Stimulated activated effector memory CD8-positive, alpha-beta T cell treated with anti-CD3 and anti-CD28 coated beads, Interleukin-12 subunit alpha, Interleukin-12 subunit beta, amount 100 ng/mL, for 72 hours (primary cell): Measurements from ENCODE around the gene RCOR1.
"Not testable (repeated sequence)": the region's sequence is repeated elsewhere in the genome, so short reads cannot be mapped to it uniquely, and the experiment has no call there.

ENCODE experiments used
- ATAC-seq: fragments of 150-1000 bp; cut with Tn5 transposase; 2 replicates; pipeline ENCODE4 v1.10.0; 2021
- DNase-seq, 2 donors: peaks; one replicate each; pipeline ENCODE4 v3.0.0; 2021 to 2022; ENCODE audit warnings: low spot score in 2 of 2
- H3K27ac Mint-ChIP-seq: one replicate; pipeline ENCODE4 v1.8.0; 2022; ENCODE audit warnings: mild to moderate bottlenecking, mixed read lengths
- H3K36me3 Mint-ChIP-seq: one replicate; pipeline ENCODE4 v1.8.0; 2022; ENCODE audit warnings: mild to moderate bottlenecking, mixed read lengths
- H3K4me1 Mint-ChIP-seq: one replicate; pipeline ENCODE4 v1.8.0; 2022; ENCODE audit warnings: mixed read lengths
- H3K4me3 Mint-ChIP-seq: one replicate; pipeline ENCODE4 v1.8.0; 2022; ENCODE audit warnings: mild to moderate bottlenecking, mixed read lengths
- H3K9me3 Mint-ChIP-seq: one replicate; pipeline ENCODE4 v1.8.0; 2022; ENCODE audit warnings: mixed read lengths

Gene RCOR1

GRCh38 chr14:102624666-102625065 lies 32.2 kb downstream of the RCOR1 start:
- Mint-ChIP-seq H3K27ac (no peak overlapping the region), H3K4me1 (peaks cover 30% of the 10 kb centered on the region), H3K9me3 (no peaks in the 10 kb centered on the region), H3K36me3 (no peaks in the 10 kb centered on the region), H3K4me3 (no peak overlapping the region)
- ATAC-seq (no peak), DNase-seq (no peak)

- no peaks in the 10 kb centered on the region for H3K9me3 Mint-ChIP-seq
- H3K27ac Mint-ChIP-seq = no peak overlapping the region
- DNase-seq (no peak), ATAC-seq (no peak)
- no peak overlapping the region for H3K4me3 Mint-ChIP-seq
- H3K4me1 Mint-ChIP-seq = peaks cover 32% of the 10 kb centered on the region
- no peaks in the 10 kb centered on the region for H3K36me3 Mint-ChIP-seq
Measured at GRCh38 chr14:102625564-102626296, 33.3 kb downstream of the RCOR1 start.

- Mint-ChIP-seq H3K36me3 (no peaks in the 10 kb centered on the region), H3K4me1 (peaks cover 29% of the 10 kb centered on the region), H3K27ac (no peak overlapping the region), H3K9me3 (no peaks in the 10 kb centered on the region), H3K4me3 (no peak overlapping the region)
- DNase-seq (no peak), ATAC-seq (no peak)
Measured at GRCh38 chr14:102626530-102626929, 34.1 kb downstream of the RCOR1 start.

GRCh38 chr14:102629011-102629444 lies 36.6 kb downstream of the RCOR1 start:
- Mint-ChIP-seq H3K27ac (no peak overlapping the region), H3K9me3 (no peaks in the 10 kb centered on the region), H3K36me3 (no peaks in the 10 kb centered on the region), H3K4me1 (peaks cover 23% of the 10 kb centered on the region), H3K4me3 (no peak overlapping the region)
- DNase-seq (no peak), ATAC-seq (no peak)

GRCh38 chr14:102629808-102630350 lies 37.4 kb downstream of the RCOR1 start:
- Mint-ChIP-seq H3K4me3 (no peak overlapping the region), H3K9me3 (no peaks in the 10 kb centered on the region), H3K4me1 (peaks cover 29% of the 10 kb centered on the region), H3K36me3 (no peaks in the 10 kb centered on the region), H3K27ac (no peak overlapping the region)
- no peak for DNase-seq
- ATAC-seq = no peak

- ATAC-seq (no peak), DNase-seq (no peak)
- H3K9me3 Mint-ChIP-seq = no peaks in the 10 kb centered on the region
- no peak overlapping the region for H3K4me3 Mint-ChIP-seq
- H3K27ac Mint-ChIP-seq = no peak overlapping the region
- peaks cover 29% of the 10 kb centered on the region for H3K4me1 Mint-ChIP-seq
- no peaks in the 10 kb centered on the region for H3K36me3 Mint-ChIP-seq
Measured at GRCh38 chr14:102630405-102630804, 38.0 kb downstream of the RCOR1 start.

- no peaks in the 10 kb centered on the region for H3K36me3 Mint-ChIP-seq
- peaks cover 24% of the 10 kb centered on the region for H3K4me1 Mint-ChIP-seq
- DNase-seq (no peak), ATAC-seq (no peak)
- no peak overlapping the region for H3K27ac Mint-ChIP-seq
- no peak overlapping the region for H3K4me3 Mint-ChIP-seq
- H3K9me3 Mint-ChIP-seq = no peaks in the 10 kb centered on the region
Measured at GRCh38 chr14:102630881-102631280, 38.4 kb downstream of the RCOR1 start.

GRCh38 chr14:102633906-102634595 lies 41.6 kb downstream of the RCOR1 start:
- ATAC-seq = peak; percentile 92

GRCh38 chr14:102639611-102640010 lies 47.2 kb downstream of the RCOR1 start:
- not testable (repeated sequence) for ATAC-seq, H3K27ac Mint-ChIP-seq, H3K36me3 Mint-ChIP-seq, H3K9me3 Mint-ChIP-seq, H3K4me3 Mint-ChIP-seq, DNase-seq
- peaks cover 28% of the 10 kb centered on the region for H3K4me1 Mint-ChIP-seq

More at GRCh38 chr14:102633906-102634595, 41.6 kb downstream of the RCOR1 start:
- DNase-seq = peak; percentile 10 to 61
- Mint-ChIP-seq H3K27ac (no peak overlapping the region), H3K9me3 (no peaks in the 10 kb centered on the region), H3K4me3 (no peak overlapping the region), H3K4me1 (peaks cover 18% of the 10 kb centered on the region), H3K36me3 (no peaks in the 10 kb centered on the region)

GRCh38 chr14:102644523-102644922 lies 52.1 kb downstream of the RCOR1 start:
- ATAC-seq (no peak), DNase-seq (no peak)
- peaks cover 58% of the 10 kb centered on the region for H3K4me1 Mint-ChIP-seq
- no peaks in the 10 kb centered on the region for H3K9me3 Mint-ChIP-seq
- H3K4me3 Mint-ChIP-seq = no peak overlapping the region
- H3K27ac Mint-ChIP-seq = no peak overlapping the region
- no peaks in the 10 kb centered on the region for H3K36me3 Mint-ChIP-seq

GRCh38 chr14:102645746-102646440 lies 53.4 kb downstream of the RCOR1 start:
- DNase-seq (no peak), ATAC-seq (no peak)
- Mint-ChIP-seq H3K4me1 (peaks cover 60% of the 10 kb centered on the region), H3K9me3 (no peaks in the 10 kb centered on the region), H3K27ac (peak overlapping the region; percentile 50), H3K36me3 (no peaks in the 10 kb centered on the region), H3K4me3 (no peak overlapping the region)

- Mint-ChIP-seq H3K4me1 (peaks cover 61% of the 10 kb centered on the region), H3K9me3 (no peaks in the 10 kb centered on the region), H3K36me3 (no peaks in the 10 kb centered on the region), H3K27ac (no peak overlapping the region), H3K4me3 (no peak overlapping the region)
- DNase-seq = no peak
- no peak for ATAC-seq
Measured at GRCh38 chr14:102646615-102647014, 54.2 kb downstream of the RCOR1 start.

GRCh38 chr14:102652194-102652593 lies 59.7 kb downstream of the RCOR1 start:
- Mint-ChIP-seq H3K4me1 (peaks cover 27% of the 10 kb centered on the region), H3K36me3 (no peaks in the 10 kb centered on the region), H3K27ac (no peak overlapping the region), H3K4me3 (no peak overlapping the region), H3K9me3 (no peaks in the 10 kb centered on the region)
- ATAC-seq (no peak), DNase-seq (no peak)

GRCh38 chr14:102654298-102654697 lies 61.8 kb downstream of the RCOR1 start:
- Mint-ChIP-seq H3K4me1 (peaks cover 20% of the 10 kb centered on the region), H3K27ac (no peak overlapping the region), H3K4me3 (no peak overlapping the region), H3K9me3 (no peaks in the 10 kb centered on the region), H3K36me3 (no peaks in the 10 kb centered on the region)
- ATAC-seq = peak; percentile 92
- no peak for DNase-seq

GRCh38 chr14:102655137-102655536 lies 62.7 kb downstream of the RCOR1 start:
- peaks cover 20% of the 10 kb centered on the region for H3K4me1 Mint-ChIP-seq
- no peaks in the 10 kb centered on the region for H3K9me3 Mint-ChIP-seq
- DNase-seq (no peak), ATAC-seq (no peak)
- no peaks in the 10 kb centered on the region for H3K36me3 Mint-ChIP-seq
- H3K27ac Mint-ChIP-seq = no peak overlapping the region
- H3K4me3 Mint-ChIP-seq = no peak overlapping the region
